Endothelial cell of umbilical vein (primary cell): ENCODE measurements around the gene KCNB1.

ENCODE experiments used
- POLR2AphosphoS5 ChIP-seq: IDR thresholded peaks from 2 replicates; pipeline ENCODE4 v1.6.1; 2012; ENCODE audit warnings: low read depth, mild to moderate bottlenecking, control low read depth, low read length, moderate library complexity; ENCODE audit not compliant: insufficient read depth
- TF ChIP-seq, protein P1 (sequence below): IDR thresholded peaks from 2 replicates; pipeline ENCODE4 v1.6.1; 2011; ENCODE audit not compliant: insufficient read depth, insufficient read length
- TF ChIP-seq, protein P2 (sequence below), 2 donors: IDR thresholded peaks; 1 replicate in 1 of 2; 2 replicates in 1 of 2; pipeline ENCODE4 v1.5.1; 2011; ENCODE audit warnings: low read length in 2 of 2, mild to moderate bottlenecking in 2 of 2, moderate library complexity in 2 of 2, control low read depth in 1 of 2, inconsistent platforms in 1 of 2, low read depth in 1 of 2; ENCODE audit not compliant: insufficient read depth in 1 of 2; ENCODE audit errors: extremely low read depth in 1 of 2

DNA sequence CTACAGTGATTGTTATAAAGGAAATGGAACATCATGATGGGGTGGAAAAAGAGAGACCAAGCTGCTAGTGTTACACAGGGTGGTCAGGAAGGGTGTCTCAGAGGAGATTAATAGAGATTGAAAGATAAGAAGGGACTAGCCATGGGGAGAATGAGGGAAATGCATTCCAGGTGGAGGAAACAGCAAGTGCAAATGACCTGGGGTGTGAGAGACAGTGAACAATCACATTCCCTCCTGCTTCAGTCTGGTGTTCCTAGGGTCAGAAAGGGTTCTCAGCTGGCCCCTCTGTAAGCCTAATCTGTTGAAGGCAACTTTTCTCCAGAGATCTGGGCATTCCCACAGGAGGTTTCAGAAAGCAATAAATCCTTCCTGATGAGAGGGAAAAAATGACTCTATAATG lies 3.6 kb upstream of the KCNB1 start:
- TF ChIP-seq POLR2AphosphoS5 = no peak
- TF ChIP-seq, protein P1, sequence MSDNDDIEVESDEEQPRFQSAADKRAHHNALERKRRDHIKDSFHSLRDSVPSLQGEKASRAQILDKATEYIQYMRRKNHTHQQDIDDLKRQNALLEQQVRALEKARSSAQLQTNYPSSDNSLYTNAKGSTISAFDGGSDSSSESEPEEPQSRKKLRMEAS = no peak
- TF ChIP-seq, protein P2, sequence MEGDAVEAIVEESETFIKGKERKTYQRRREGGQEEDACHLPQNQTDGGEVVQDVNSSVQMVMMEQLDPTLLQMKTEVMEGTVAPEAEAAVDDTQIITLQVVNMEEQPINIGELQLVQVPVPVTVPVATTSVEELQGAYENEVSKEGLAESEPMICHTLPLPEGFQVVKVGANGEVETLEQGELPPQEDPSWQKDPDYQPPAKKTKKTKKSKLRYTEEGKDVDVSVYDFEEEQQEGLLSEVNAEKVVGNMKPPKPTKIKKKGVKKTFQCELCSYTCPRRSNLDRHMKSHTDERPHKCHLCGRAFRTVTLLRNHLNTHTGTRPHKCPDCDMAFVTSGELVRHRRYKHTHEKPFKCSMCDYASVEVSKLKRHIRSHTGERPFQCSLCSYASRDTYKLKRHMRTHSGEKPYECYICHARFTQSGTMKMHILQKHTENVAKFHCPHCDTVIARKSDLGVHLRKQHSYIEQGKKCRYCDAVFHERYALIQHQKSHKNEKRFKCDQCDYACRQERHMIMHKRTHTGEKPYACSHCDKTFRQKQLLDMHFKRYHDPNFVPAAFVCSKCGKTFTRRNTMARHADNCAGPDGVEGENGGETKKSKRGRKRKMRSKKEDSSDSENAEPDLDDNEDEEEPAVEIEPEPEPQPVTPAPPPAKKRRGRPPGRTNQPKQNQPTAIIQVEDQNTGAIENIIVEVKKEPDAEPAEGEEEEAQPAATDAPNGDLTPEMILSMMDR (IDR thresholded peaks at IDR 0.05; ENCODE audit: extremely low read depth in 1 of 2, insufficient read depth in 1 of 2, low read depth in 1 of 2, low read length in 2 of 2) = no peak
